HFF-Myc (cell line): ENCODE results near the gene CDK19.
"Not testable (repeated sequence)": the region's sequence is repeated elsewhere in the genome, so short reads cannot be mapped to it uniquely, and the experiment has no call there.

Source experiments
- DNase-seq: peaks from one replicate; pipeline ENCODE4 v3.0.0-alpha.2; 2011; ENCODE audit warnings: low read depth; ENCODE audit errors: extremely low read depth
- H3K4me3 ChIP-seq: replicated peaks from 2 replicates; pipeline ENCODE4 v1.5.1; 2011; ENCODE audit warnings: low read depth, mild to moderate bottlenecking, control low read depth, low read length
- CTCF ChIP-seq: IDR thresholded peaks from 2 replicates; pipeline ENCODE4 v1.5.1; 2012; ENCODE audit warnings: mild to moderate bottlenecking, low read depth, low read length, control low read depth; ENCODE audit errors: missing control alignments

CDK19 gene

GRCh38 chr6:110760589-110760988 lies 54.7 kb downstream of the CDK19 start:
- no peak overlapping the region for H3K4me3 ChIP-seq
- no peak for DNase-seq
- TF ChIP-seq CTCF: no peak

DNA sequence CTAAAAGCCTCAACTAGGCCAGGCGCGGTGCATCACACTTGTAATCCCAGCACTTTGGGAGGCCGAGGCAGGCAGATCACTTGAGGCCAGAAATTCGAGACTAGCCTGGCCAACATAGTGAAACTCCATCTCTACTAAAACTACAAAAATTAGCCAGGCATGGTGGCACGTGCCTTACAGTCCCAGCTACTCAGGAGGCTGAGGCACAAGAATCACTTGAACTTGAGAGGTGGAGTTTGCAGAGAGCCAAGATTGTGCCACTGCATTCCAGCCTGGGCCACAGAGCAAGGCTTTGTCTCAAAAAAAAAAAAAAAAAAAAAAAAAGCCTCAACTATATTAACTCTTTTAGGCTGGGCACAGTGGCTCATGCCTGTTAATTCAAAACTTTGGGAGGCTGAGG lies 55.2 kb downstream of the CDK19 start:
- not testable (repeated sequence) for DNase-seq, H3K4me3 ChIP-seq

DNA sequence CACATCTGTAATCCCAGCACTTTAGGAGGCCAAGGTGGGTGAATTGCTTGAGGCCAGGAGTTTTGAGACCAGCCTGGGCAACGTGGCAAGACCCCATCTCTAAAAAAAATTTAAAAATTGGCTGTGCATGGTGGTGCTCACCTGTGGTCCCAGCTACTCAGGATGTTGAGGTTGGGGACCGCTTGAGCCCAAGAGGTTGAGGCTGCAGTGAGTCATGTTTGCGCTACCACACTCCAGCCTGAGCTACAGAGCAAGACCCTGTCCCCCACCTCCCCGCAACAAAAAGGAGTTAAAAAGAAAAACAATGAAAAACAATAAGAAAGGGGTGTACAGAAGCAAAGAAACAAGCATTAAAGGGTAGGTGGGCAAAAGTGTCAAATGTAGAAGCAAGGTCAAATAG lies 57.3 kb downstream of the CDK19 start:
- no peak for DNase-seq
- no peak for TF ChIP-seq CTCF
- no peak overlapping the region for H3K4me3 ChIP-seq

GRCh38 chr6:110756817-110757216 lies 58.5 kb downstream of the CDK19 start:
- no peak overlapping the region for H3K4me3 ChIP-seq
- DNase-seq: no peak
- no peak for TF ChIP-seq CTCF

DNA sequence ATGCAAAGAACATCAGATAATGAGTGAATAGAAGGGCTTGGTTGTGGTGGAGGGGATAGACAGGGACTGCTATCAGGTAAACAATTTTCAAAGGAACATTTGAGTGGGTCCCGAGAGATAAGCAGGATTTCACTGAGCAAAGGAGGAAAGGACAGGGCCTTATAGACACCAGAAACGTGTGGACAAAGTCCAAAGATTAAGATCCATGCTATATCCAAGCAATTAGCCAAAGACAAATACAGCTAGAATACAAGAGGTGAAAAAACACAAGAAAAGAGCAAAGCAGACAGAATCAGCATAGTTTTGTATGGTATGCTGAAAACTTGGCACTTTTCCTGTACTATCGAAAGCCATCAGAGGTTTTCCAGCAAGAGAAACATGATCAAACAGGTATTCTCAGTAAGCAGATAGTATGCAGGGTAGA lies 59.8 kb downstream of the CDK19 start:
- no peak for DNase-seq
- no peak for TF ChIP-seq CTCF
- no peak overlapping the region for H3K4me3 ChIP-seq

- H3K4me3 ChIP-seq, DNase-seq: not testable (repeated sequence)
These were observed 61.2 kb downstream of the CDK19 start for GRCh38 chr6:110753936-110754668.

DNA sequence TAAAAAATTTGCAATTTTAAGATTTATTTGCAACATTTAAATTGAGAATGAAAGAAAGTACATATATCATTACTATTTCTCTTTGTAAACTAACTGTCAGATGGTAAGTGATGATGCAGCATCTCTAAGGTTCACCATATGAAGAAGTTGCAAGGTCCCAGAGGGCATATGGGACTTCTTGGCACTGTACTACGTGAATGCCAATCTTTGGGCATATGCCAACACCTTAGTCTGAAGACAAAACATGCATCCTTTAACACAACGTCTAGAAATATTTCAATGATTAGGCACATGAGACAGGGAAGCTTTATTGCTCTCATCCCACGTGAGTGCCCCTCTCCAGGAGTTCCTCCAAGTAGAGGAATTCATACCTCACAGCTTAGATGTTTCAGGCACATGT lies 66.8 kb downstream of the CDK19 start:
- no peak for TF ChIP-seq CTCF
- DNase-seq: no peak
- H3K4me3 ChIP-seq: no peak overlapping the region

DNA sequence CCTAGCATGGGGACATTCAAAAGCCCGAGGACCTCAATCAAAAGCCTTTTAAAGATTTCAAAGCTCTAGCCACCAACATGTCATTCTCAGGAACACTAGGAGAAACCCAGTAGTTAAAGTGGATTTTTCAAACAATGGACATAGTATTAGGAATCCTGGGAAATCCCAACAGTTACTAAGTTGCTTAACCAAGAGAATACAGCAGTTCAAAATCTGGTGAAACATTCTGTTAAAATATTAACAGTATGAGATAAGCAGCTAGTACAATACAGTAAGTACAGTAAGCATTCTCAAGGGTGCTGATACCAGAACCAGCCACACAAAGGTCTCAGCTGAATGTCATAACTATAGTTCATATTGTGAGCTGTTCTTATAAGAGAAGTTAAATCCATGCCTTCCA lies 68.6 kb downstream of the CDK19 start:
- no peak for DNase-seq
- H3K4me3 ChIP-seq: no peak overlapping the region
- TF ChIP-seq CTCF: no peak
